Measurements from ENCODE around the gene LHFPL6.

The LHFPL6 gene

GRCh38 chr13:39554371-39554770 lies 48.6 kb downstream of the LHFPL6 start:
- no peak for DNase-seq (ENCODE audit: low spot score)

- DNase-seq (ENCODE audit: low spot score), result no peak
These were observed 50.7 kb downstream of the LHFPL6 start for GRCh38 chr13:39552246-39552645.

GRCh38 chr13:39550931-39551330 lies 52.1 kb downstream of the LHFPL6 start:
- no peak for DNase-seq (ENCODE audit: low spot score)

GRCh38 chr13:39547108-39547507 lies 55.9 kb downstream of the LHFPL6 start:
- DNase-seq (ENCODE audit: low spot score), result no peak

GRCh38 chr13:39542361-39542760 lies 60.6 kb downstream of the LHFPL6 start:
- no peak for DNase-seq (ENCODE audit: low spot score)

GRCh38 chr13:39540929-39541605 lies 61.9 kb downstream of the LHFPL6 start:
- no peak for DNase-seq (ENCODE audit: low spot score)

- DNase-seq (ENCODE audit: low spot score), result no peak
These were observed 63.9 kb downstream of the LHFPL6 start for GRCh38 chr13:39538816-39539790.

GRCh38 chr13:39536906-39537305 lies 66.1 kb downstream of the LHFPL6 start:
- DNase-seq (ENCODE audit: low spot score), result no peak

- no peak for DNase-seq (ENCODE audit: low spot score)
These were observed 66.7 kb downstream of the LHFPL6 start for GRCh38 chr13:39536274-39536673.

GRCh38 chr13:39533651-39534150 lies 69.3 kb downstream of the LHFPL6 start:
- no peak for DNase-seq (ENCODE audit: low spot score)

GRCh38 chr13:39531646-39532045 lies 71.3 kb downstream of the LHFPL6 start:
- DNase-seq (ENCODE audit: low spot score), result no peak

GRCh38 chr13:39530916-39531315 lies 72.1 kb downstream of the LHFPL6 start:
- DNase-seq (ENCODE audit: low spot score), result no peak

GRCh38 chr13:39528661-39528980 lies 74.4 kb downstream of the LHFPL6 start:
- DNase-seq (ENCODE audit: low spot score), result no peak

- no peak for DNase-seq (ENCODE audit: low spot score)
These were observed 74.9 kb downstream of the LHFPL6 start for GRCh38 chr13:39527961-39528660.

GRCh38 chr13:39527301-39527700 lies 75.7 kb downstream of the LHFPL6 start:
- DNase-seq (ENCODE audit: low spot score), result no peak

- DNase-seq (ENCODE audit: low spot score), result no peak
These were observed 76.5 kb downstream of the LHFPL6 start for GRCh38 chr13:39526499-39526898.

GRCh38 chr13:39525506-39525905 lies 77.5 kb downstream of the LHFPL6 start:
- no peak for DNase-seq (ENCODE audit: low spot score)

GRCh38 chr13:39524795-39525194 lies 78.2 kb downstream of the LHFPL6 start:
- DNase-seq (ENCODE audit: low spot score), result no peak

GRCh38 chr13:39522329-39522728 lies 80.7 kb downstream of the LHFPL6 start:
- DNase-seq (ENCODE audit: low spot score), result no peak

- no peak for DNase-seq (ENCODE audit: low spot score)
These were observed 81.3 kb downstream of the LHFPL6 start for GRCh38 chr13:39521701-39522100.

GRCh38 chr13:39516096-39516495 lies 86.9 kb downstream of the LHFPL6 start:
- no peak for DNase-seq (ENCODE audit: low spot score)

GRCh38 chr13:39515224-39515714 lies 87.7 kb downstream of the LHFPL6 start:
- no peak for DNase-seq (ENCODE audit: low spot score)
